GM12878 (cell line): ENCODE measurements around the gene PGM5. TPM values are rescaled to one million over a fixed set of nuclear protein-coding genes. Genes with fewer than 3 reads are reported as not detected.

ENCODE experiments used
- ATAC-seq: fragments of 200-7000 bp; cut with Tn5 transposase; 3 replicates; pipeline ENCODE4 v1.9.1; 2020; ENCODE audit warnings: mild to moderate bottlenecking, moderate library complexity
- BruUV-seq: library from RNA; stranded (reverse); fragments of 400-500 nt; replicated peaks from 2 replicates; lab custom pipeline; 2021; lab: Mats Ljungman, UMichigan
- CTCF ChIA-PET: fragments of 300-600 bp; sonication (Branson Sonifier 250); formaldehyde crosslinking; extraction: SDS; loops from one replicate; lab custom pipeline; 2021; ENCODE audit warnings: inconsistent platforms; lab: Yijun Ruan, JAX
- POLR2A ChIA-PET: fragments of 350-600 bp; formaldehyde crosslinking; extraction: SDS; loops from one replicate; lab custom pipeline; 2021; ENCODE audit warnings: inconsistent platforms; lab: Charles Lee
- RAD21 ChIA-PET: fragments of 300-600 bp; sonication (Branson Sonifier 250); formaldehyde crosslinking; loops from one replicate; lab custom pipeline; 2023; ENCODE audit warnings: antibody characterized with exemption; ENCODE audit not compliant: unreplicated experiment; lab: Charles Lee
- SMC1A ChIA-PET: fragments of 300-600 bp; sonication (Branson Sonifier 250); formaldehyde crosslinking; loops from one replicate; lab custom pipeline; 2023; ENCODE audit not compliant: unreplicated experiment, uncharacterized antibody; lab: Charles Lee
- DNase-seq: peaks from one replicate; pipeline ENCODE4 v3.0.0-alpha.2; 2011; ENCODE audit warnings: low read depth, low spot score
- FAIRE-seq: peaks from 3 replicates; lab custom pipeline; 2011; peaks lifted over from hg19 to GRCh38; lab: Jason Lieb, UNC
- H2AFZ ChIP-seq: 2 replicates; pipeline ENCODE4 v1.6.0; 2011; ENCODE audit warnings: low read depth, low read length, control low read depth; ENCODE audit not compliant: control insufficient read depth
- H3K27ac ChIP-seq: 2 replicates; pipeline ENCODE4 v1.5.1; 2011; ENCODE audit warnings: control low read depth; ENCODE audit not compliant: control insufficient read depth, insufficient read depth
- H3K27me3 ChIP-seq, 2 experiments: replicated peaks in 1 of 2; 2 replicates each; pipeline versions ENCODE4 v1.6.0 to v1.6.1; 2011; ENCODE audit warnings: low read length in 1 of 2; ENCODE audit not compliant: control insufficient read depth in 2 of 2, insufficient read depth in 2 of 2
- H3K36me3 ChIP-seq, 2 experiments: 2 replicates each; pipeline ENCODE4 v1.5.1; 2011; ENCODE audit warnings: low read length in 1 of 2; ENCODE audit not compliant: control insufficient read depth in 2 of 2, insufficient read depth in 2 of 2
- H3K4me1 ChIP-seq: 2 replicates; pipeline ENCODE4 v1.6.1; 2011; ENCODE audit warnings: mild to moderate bottlenecking, low read length, moderate library complexity, mixed read lengths; ENCODE audit not compliant: control insufficient read depth, insufficient read depth
- H3K4me2 ChIP-seq: 2 replicates; pipeline ENCODE4 v1.6.0; 2011; ENCODE audit warnings: control low read depth; ENCODE audit not compliant: control insufficient read depth, insufficient read depth
- H3K4me3 ChIP-seq: fragments of 200-600 bp; sonication (generic); 2 replicates; pipeline ENCODE4 v1.5.1; 2016
- H3K79me2 ChIP-seq: 2 replicates; pipeline ENCODE4 v1.6.0; 2011; ENCODE audit warnings: low read length; ENCODE audit not compliant: control insufficient read depth, insufficient read depth
- H3K9ac ChIP-seq: 2 replicates; pipeline ENCODE4 v1.8.0; 2011; ENCODE audit warnings: low read length, control low read depth, mixed read lengths; ENCODE audit not compliant: control insufficient read depth, insufficient read depth
- H3K9me3 ChIP-seq: replicated peaks from 3 replicates; pipeline ENCODE4 v1.5.1; 2011; ENCODE audit warnings: mild to moderate bottlenecking, low read length; ENCODE audit not compliant: control insufficient read depth, insufficient read depth
- H4K20me1 ChIP-seq: 2 replicates; pipeline ENCODE4 v1.6.0; 2011; ENCODE audit not compliant: control insufficient read depth, insufficient read depth
- ATF2 ChIP-seq: IDR thresholded peaks from 2 replicates; pipeline ENCODE4 v1.6.1; 2012; ENCODE audit warnings: low read length, inconsistent platforms
- ELK1 ChIP-seq: IDR thresholded peaks from 2 replicates; pipeline ENCODE4 v1.6.1; 2012; ENCODE audit warnings: low read depth, low read length, improper control_type of control experiment
- EZH2 ChIP-seq: IDR thresholded peaks from 2 replicates; pipeline ENCODE4 v1.6.1; 2012; ENCODE audit warnings: low read depth, mild to moderate bottlenecking, control low read depth, inconsistent platforms, low read length, borderline replicate concordance; ENCODE audit not compliant: control insufficient read depth
- HDGF ChIP-seq: fragments of 450-650 bp; IDR thresholded peaks from 2 replicates; pipeline ENCODE4 v1.6.1; 2016; ENCODE audit warnings: antibody characterized with exemption
- HSF1 ChIP-seq: fragments of 150-350 bp; IDR thresholded peaks from 2 replicates; pipeline ENCODE4 v1.6.1; 2014; ENCODE audit warnings: mild to moderate bottlenecking, low read depth, low read length
- IRF3 ChIP-seq: fragments of 450-650 bp; IDR thresholded peaks from 2 replicates; pipeline ENCODE4 v1.6.1; 2014; ENCODE audit warnings: mild to moderate bottlenecking
- KAT2A ChIP-seq: conservative IDR thresholded peaks from 2 replicates; pipeline ENCODE4 v1.6.1; 2011; ENCODE audit warnings: low read depth, low read length; ENCODE audit not compliant: control insufficient read depth
- SUZ12 ChIP-seq: fragments of 200-600 bp; sonication (generic); IDR thresholded peaks from one replicate; pipeline ENCODE4 v1.6.1; 2018; ENCODE audit warnings: antibody characterized with exemption, mild to moderate bottlenecking; ENCODE audit not compliant: unreplicated experiment
- ZNF217 ChIP-seq: fragments of 450-650 bp; IDR thresholded peaks from 2 replicates; pipeline ENCODE4 v1.6.1; 2017; ENCODE audit warnings: antibody characterized with exemption, mild to moderate bottlenecking
- ZSCAN29 ChIP-seq: fragments of 450-650 bp; IDR thresholded peaks from 2 replicates; pipeline ENCODE4 v1.6.1; 2017; ENCODE audit warnings: mild to moderate bottlenecking, moderate library complexity
- WGBS: methylation state at CpG from one replicate; pipeline ENCODE4 v1.1.6; 2016; ENCODE audit warnings: low lambda C conversion rate; ENCODE audit not compliant: insufficient replicate concordance, insufficient coverage; ENCODE audit errors: missing lambda C conversion rate; 5-methylcytosine and 5-hydroxymethylcytosine counted together
- in situ Hi-C: fragments of 300-500 bp; cut with MboI; formaldehyde crosslinking; loops from 9 replicates; pipeline ENCODE4 v1.14.3; 2018; ENCODE audit warnings: mixed read lengths
- intact Hi-C: fragments of 100-400 bp; cut with micrococcal nuclease; formaldehyde crosslinking; loops from one replicate; pipeline ENCODE4 v1.14.2; 2022; ENCODE audit not compliant: unreplicated experiment
- polyA plus RNA-seq, 11 experiments: library from polyadenylated mRNA; depleted of rRNA in 4 of 11; unstranded in 6 of 11; stranded (reverse) in 5 of 11; fragments of >200 nt; fragmentation: Nextera tagmentation in 4 of 11; fragmentation: Illumina TruSeq in 1 of 11; extraction: Ambion mirVana in 4 of 11; extraction: Trizol in 1 of 11; gene quantifications; 1 replicate in 1 of 11; 2 replicates in 10 of 11; pipeline versions ENCODE4 v1.2.1 to v1.2.3, GENCODE V29; 2011 to 2016; ENCODE audit warnings: inconsistent platforms in 2 of 11, missing spikeins in 2 of 11, low read depth in 1 of 11
- total RNA-seq, 4 experiments: library from RNA; depleted of rRNA in 3 of 4; stranded (reverse); fragments of >200 nt in 3 of 4; fragmentation: Illumina TruSeq in 1 of 4; extraction: Trizol in 1 of 4; gene quantifications; 2 replicates each; pipeline versions ENCODE4 v1.2.1 to v1.2.3, GENCODE V29; 2013 to 2021
- TF ChIP-seq, protein P1 (sequence below): fragments of 450-650 bp; IDR thresholded peaks from 2 replicates; pipeline ENCODE4 v1.6.1; 2017; ENCODE audit warnings: mild to moderate bottlenecking, low read depth, inconsistent platforms; ENCODE audit not compliant: poor library complexity, severe bottlenecking
- TF ChIP-seq, protein P2 (sequence below): IDR thresholded peaks from 2 replicates; pipeline ENCODE4 v1.6.1; 2011; ENCODE audit warnings: low read depth, mild to moderate bottlenecking, low read length, moderate library complexity, borderline replicate concordance; ENCODE audit errors: extremely low read depth

PGM5 gene
- total and polyA plus RNA-seq, 10 of the 15 experiments (the other 5 are each of a cell fraction or from before 2014, with no cell fraction given), result 0.28 to 0.73 TPM; not detected in 8

DNA sequence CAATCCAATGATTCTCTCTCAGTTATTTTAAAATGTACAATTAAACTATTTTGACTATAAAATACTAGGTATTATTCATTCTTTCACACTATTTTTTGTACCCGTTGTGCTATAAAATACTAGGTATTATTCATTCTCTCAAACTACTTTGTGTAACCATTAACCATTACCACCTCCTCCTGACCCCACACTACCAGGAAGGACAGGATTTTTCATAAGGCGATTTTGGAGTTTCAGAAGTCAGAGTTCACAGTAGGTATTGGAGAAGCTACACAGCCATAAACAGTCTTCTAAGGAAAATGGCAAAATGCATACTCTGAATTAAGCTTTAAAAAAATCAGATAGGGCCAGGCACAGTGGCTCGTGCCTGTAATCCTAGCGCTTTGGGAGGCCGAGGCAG lies 219.4 kb downstream of the PGM5 start (continued):
- no peak for TF ChIP-seq IRF3
- TF ChIP-seq, protein P1, sequence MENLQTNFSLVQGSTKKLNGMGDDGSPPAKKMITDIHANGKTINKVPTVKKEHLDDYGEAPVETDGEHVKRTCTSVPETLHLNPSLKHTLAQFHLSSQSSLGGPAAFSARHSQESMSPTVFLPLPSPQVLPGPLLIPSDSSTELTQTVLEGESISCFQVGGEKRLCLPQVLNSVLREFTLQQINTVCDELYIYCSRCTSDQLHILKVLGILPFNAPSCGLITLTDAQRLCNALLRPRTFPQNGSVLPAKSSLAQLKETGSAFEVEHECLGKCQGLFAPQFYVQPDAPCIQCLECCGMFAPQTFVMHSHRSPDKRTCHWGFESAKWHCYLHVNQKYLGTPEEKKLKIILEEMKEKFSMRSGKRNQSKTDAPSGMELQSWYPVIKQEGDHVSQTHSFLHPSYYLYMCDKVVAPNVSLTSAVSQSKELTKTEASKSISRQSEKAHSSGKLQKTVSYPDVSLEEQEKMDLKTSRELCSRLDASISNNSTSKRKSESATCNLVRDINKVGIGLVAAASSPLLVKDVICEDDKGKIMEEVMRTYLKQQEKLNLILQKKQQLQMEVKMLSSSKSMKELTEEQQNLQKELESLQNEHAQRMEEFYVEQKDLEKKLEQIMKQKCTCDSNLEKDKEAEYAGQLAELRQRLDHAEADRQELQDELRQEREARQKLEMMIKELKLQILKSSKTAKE, result no peak

- H3K4me1 ChIP-seq, result peaks cover 26% of the 10 kb centered on the region
- H3K9me3 ChIP-seq, result no peaks in the 10 kb centered on the region; the same call in 2 of the 3 replicates
- DNase-seq (peak; percentile 68), ATAC-seq (peak; percentile 94), FAIRE-seq (peak; percentile 87)
- WGBS, result 2% methylated on average over 7 of the region's 7 CpGs
- peak overlapping the region; percentile 83 for H3K4me2 ChIP-seq
- intact Hi-C loops (no loop called here), in situ Hi-C loops (no loop called here)
- peak overlapping the region; percentile 33; the same call in 1 of the 2 replicates for H3K27ac ChIP-seq
- no peaks in the 10 kb centered on the region for H3K79me2 ChIP-seq
- H3K4me3 ChIP-seq, result 0 out of 2 replicates have a peak overlapping the region, but pooled peaks have one; percentile 3
- POLR2A ChIA-PET, result no interaction called here
- RAD21 ChIA-PET, result interaction anchor here (0.7 to 0.9 kb wide), 2 partner anchors 372 to 405 kb away, joined by 3 read pairs; no protein-coding TSS in a partner anchor
- H2AFZ ChIP-seq, result no peak overlapping the region
- H3K36me3 ChIP-seq, result no peaks in the 10 kb centered on the region
- no TSS peak for BruUV-seq
- CTCF ChIA-PET, result interaction anchor here (0.6 to 4.0 kb wide), 8 partner anchors 10 to 457 kb away, joined by 3 to 22 read pairs (median 3); partner anchors contain the start of gene FXN
- SMC1A ChIA-PET, result interaction anchor here (0.9 to 1.2 kb wide), 5 partner anchors 10 to 422 kb away, joined by 3 to 7 read pairs (median 5); no protein-coding TSS in a partner anchor
- H4K20me1 ChIP-seq, result no peaks in the 10 kb centered on the region
- H3K27me3 ChIP-seq, result no peaks in the 10 kb centered on the region
- no peak overlapping the region for H3K9ac ChIP-seq
- TF ChIP-seq ZNF217, result peak; percentile 55
- TF ChIP-seq ELK1, result no peak
- TF ChIP-seq, protein P2, sequence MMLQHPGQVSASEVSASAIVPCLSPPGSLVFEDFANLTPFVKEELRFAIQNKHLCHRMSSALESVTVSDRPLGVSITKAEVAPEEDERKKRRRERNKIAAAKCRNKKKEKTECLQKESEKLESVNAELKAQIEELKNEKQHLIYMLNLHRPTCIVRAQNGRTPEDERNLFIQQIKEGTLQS, result no peak
- peak; percentile 91 for TF ChIP-seq ATF2
- TF ChIP-seq ZSCAN29, result no peak
- TF ChIP-seq KAT2A, result no peak
- no peak for TF ChIP-seq HDGF
- TF ChIP-seq SUZ12, result no peak
- TF ChIP-seq EZH2, result no peak
- no peak for TF ChIP-seq HSF1
Observed at GRCh38 chr9:68577774-68578591, 221.6 kb downstream of the PGM5 start.
